ENCODE results near the gene SKP1. TPM values are rescaled to one million over a fixed set of nuclear protein-coding genes. Genes with fewer than 3 reads are reported as not detected.
A peak's percentile ranks its signal among the peaks of the same experiment; 100 is the strongest.

Gene SKP1
- polyA plus RNA-seq, 1 of the 3 experiments (the other 2 are of a cell fraction): 407 TPM

GRCh38 chr5:134131165-134131564, 45.6 kb downstream of the SKP1 start:
- no peaks in the 10 kb centered on the region for H3K9me3 ChIP-seq
- peaks cover 13% of the 10 kb centered on the region; the same call in 1 of the 2 replicates for H4K20me1 ChIP-seq (ENCODE audit: insufficient read depth)
- H3K9ac ChIP-seq: no peak overlapping the region
- H3K9me2 ChIP-seq: no peaks in the 10 kb centered on the region
- no peak for DNase-seq
- H2AFZ ChIP-seq (ENCODE audit: low read depth): no peak overlapping the region
- no peak overlapping the region for H3K4me2 ChIP-seq
- H3K27me3 ChIP-seq (ENCODE audit: insufficient read depth): no peaks in the 10 kb centered on the region
- H3F3A ChIP-seq (replicated peaks; ENCODE audit: insufficient read depth): peaks cover 10% of the 10 kb centered on the region
- H3K27ac ChIP-seq (ENCODE audit: low read depth in 2 of 2, low read length in 1 of 2): peak overlapping the region in 1 of 2 experiments; percentile 30; a peak in 1 of 4 replicates
- ChIA-PET CTCF (interaction anchor here (1.3 to 11.5 kb wide), 5 partner anchors 8 to 91 kb away, joined by 4 to 152 read pairs (median 12); no protein-coding TSS in a partner anchor), POLR2A (no interaction called here)
- WGBS (ENCODE audit: low lambda C conversion rate): 93% methylated on average over 2 of the region's 3 CpGs
- no peak for TF ChIP-seq FOXJ3 (CRISPR knock-in tag; IDR thresholded peaks at IDR 0.05)
- TF ChIP-seq JUND (IDR thresholded peaks at IDR 0.05): no peak
- TF ChIP-seq FOSL2 (IDR thresholded peaks at IDR 0.05; ENCODE audit: borderline replicate concordance, low read depth): no peak
- TF ChIP-seq GABPA (IDR thresholded peaks at IDR 0.05; ENCODE audit: low read depth): no peak
- no peak for TF ChIP-seq TCF12 (IDR thresholded peaks at IDR 0.05)
- TF ChIP-seq POLR2AphosphoS5 (IDR thresholded peaks at IDR 0.05; ENCODE audit: low read depth, low read length): no peak
- TF ChIP-seq IRF3 (IDR thresholded peaks at IDR 0.05; ENCODE audit: low read depth, low read length): no peak
- TF ChIP-seq REST (IDR thresholded peaks at IDR 0.05; ENCODE audit: low read depth, low read length): no peak
- H3K36me3 ChIP-seq (replicated peaks in 1 of 2; ENCODE audit: control insufficient read depth in 1 of 2, insufficient read depth in 2 of 2, low read length in 1 of 2): peaks cover 5 to 38% of the 10 kb centered on the region in 2 experiments
- no peaks in the 10 kb centered on the region for H3K79me2 ChIP-seq (ENCODE audit: insufficient read depth)
- no peak overlapping the region for H3K4me3 ChIP-seq (ENCODE audit: low read depth in 2 of 2, low read length in 1 of 2)
- H3K4me1 ChIP-seq (ENCODE audit: control insufficient read depth in 1 of 2, insufficient read depth in 2 of 2, low read depth in 1 of 2, low read length in 1 of 2): peaks cover 15 to 74% of the 10 kb centered on the region in 2 experiments; a peak in 3 of 4 replicates

GRCh38 chr5:134130239-134130945, 46.4 kb downstream of the SKP1 start:
- Histone ChIP-seq H3K4me3 (ENCODE audit: low read depth in 2 of 2, low read length in 1 of 2) (no peak overlapping the region), H4K20me1 (ENCODE audit: insufficient read depth) (peaks cover 16% of the 10 kb centered on the region), H2AFZ (ENCODE audit: low read depth) (no peak overlapping the region), H3F3A (replicated peaks; ENCODE audit: insufficient read depth) (peaks cover 18% of the 10 kb centered on the region), H3K9me3 (no peaks in the 10 kb centered on the region), H3K4me2 (no peak overlapping the region), H3K9me2 (no peaks in the 10 kb centered on the region), H3K27ac (ENCODE audit: low read depth in 2 of 2, low read length in 1 of 2) (peak overlapping the region in 1 of 2 experiments; percentile 74; a peak in 1 of 4 replicates), H3K9ac (no peak overlapping the region), H3K36me3 (replicated peaks in 1 of 2; ENCODE audit: control insufficient read depth in 1 of 2, insufficient read depth in 2 of 2, low read length in 1 of 2) (peaks cover 5 to 35% of the 10 kb centered on the region in 2 experiments), H3K27me3 (ENCODE audit: insufficient read depth) (no peaks in the 10 kb centered on the region), H3K4me1 (ENCODE audit: control insufficient read depth in 1 of 2, insufficient read depth in 2 of 2, low read depth in 1 of 2, low read length in 1 of 2) (peaks cover 22 to 80% of the 10 kb centered on the region in 2 experiments), H3K79me2 (ENCODE audit: insufficient read depth) (no peaks in the 10 kb centered on the region)
- WGBS (ENCODE audit: low lambda C conversion rate): 100% methylated on average over 3 of the region's 8 CpGs
- TF ChIP-seq FOSL2 (IDR thresholded peaks at IDR 0.05; ENCODE audit: borderline replicate concordance, low read depth): no peak
- no peak for TF ChIP-seq REST (IDR thresholded peaks at IDR 0.05; ENCODE audit: low read depth, low read length)
- no peak for TF ChIP-seq MXI1 (IDR thresholded peaks at IDR 0.05; ENCODE audit: low read depth, low read length)
- no peak for TF ChIP-seq USF1 (IDR thresholded peaks at IDR 0.05; ENCODE audit: borderline replicate concordance, low read depth)
- TF ChIP-seq TEAD4 (IDR thresholded peaks at IDR 0.05; ENCODE audit: borderline replicate concordance, insufficient read depth): no peak
- no peak for TF ChIP-seq GATA2 (CRISPR knock-in tag; IDR thresholded peaks at IDR 0.05)
- no peak for TF ChIP-seq TAF1 (IDR thresholded peaks at IDR 0.05; ENCODE audit: borderline replicate concordance, low read depth, low read length)
- ChIA-PET CTCF (interaction anchor here (1.3 to 11.5 kb wide), 5 partner anchors 9 to 90 kb away, joined by 4 to 152 read pairs (median 12); no protein-coding TSS in a partner anchor), POLR2A (interaction anchor here (1.6 kb wide), 1 partner anchor 10 kb away, joined by 6 read pairs; no protein-coding TSS in a partner anchor)
- no peak for DNase-seq
